ENCODE results near the gene ERCC6L. TPM values are rescaled to one million over a fixed set of nuclear protein-coding genes. Genes with fewer than 3 reads are reported as not detected.

The ERCC6L gene, protein sequence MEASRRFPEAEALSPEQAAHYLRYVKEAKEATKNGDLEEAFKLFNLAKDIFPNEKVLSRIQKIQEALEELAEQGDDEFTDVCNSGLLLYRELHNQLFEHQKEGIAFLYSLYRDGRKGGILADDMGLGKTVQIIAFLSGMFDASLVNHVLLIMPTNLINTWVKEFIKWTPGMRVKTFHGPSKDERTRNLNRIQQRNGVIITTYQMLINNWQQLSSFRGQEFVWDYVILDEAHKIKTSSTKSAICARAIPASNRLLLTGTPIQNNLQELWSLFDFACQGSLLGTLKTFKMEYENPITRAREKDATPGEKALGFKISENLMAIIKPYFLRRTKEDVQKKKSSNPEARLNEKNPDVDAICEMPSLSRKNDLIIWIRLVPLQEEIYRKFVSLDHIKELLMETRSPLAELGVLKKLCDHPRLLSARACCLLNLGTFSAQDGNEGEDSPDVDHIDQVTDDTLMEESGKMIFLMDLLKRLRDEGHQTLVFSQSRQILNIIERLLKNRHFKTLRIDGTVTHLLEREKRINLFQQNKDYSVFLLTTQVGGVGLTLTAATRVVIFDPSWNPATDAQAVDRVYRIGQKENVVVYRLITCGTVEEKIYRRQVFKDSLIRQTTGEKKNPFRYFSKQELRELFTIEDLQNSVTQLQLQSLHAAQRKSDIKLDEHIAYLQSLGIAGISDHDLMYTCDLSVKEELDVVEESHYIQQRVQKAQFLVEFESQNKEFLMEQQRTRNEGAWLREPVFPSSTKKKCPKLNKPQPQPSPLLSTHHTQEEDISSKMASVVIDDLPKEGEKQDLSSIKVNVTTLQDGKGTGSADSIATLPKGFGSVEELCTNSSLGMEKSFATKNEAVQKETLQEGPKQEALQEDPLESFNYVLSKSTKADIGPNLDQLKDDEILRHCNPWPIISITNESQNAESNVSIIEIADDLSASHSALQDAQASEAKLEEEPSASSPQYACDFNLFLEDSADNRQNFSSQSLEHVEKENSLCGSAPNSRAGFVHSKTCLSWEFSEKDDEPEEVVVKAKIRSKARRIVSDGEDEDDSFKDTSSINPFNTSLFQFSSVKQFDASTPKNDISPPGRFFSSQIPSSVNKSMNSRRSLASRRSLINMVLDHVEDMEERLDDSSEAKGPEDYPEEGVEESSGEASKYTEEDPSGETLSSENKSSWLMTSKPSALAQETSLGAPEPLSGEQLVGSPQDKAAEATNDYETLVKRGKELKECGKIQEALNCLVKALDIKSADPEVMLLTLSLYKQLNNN
- 10.3 to 15.0 TPM (median 11.2 TPM) in 5 replicates for total RNA-seq (2022; extraction: Qiagen RNA extraction)

GRCh38 chrX:72238721-72239475 lies at the start of gene ERCC6L:
TSS of gene ERCC6L (minus strand) at chrX:72239027. CDS start at chrX:72238911, 116 bp downstream.

GRCh38 chrX:72181178-72182125 lies 57.4 kb downstream of the ERCC6L start, which contains the start of gene PIN4:
TSS of gene PIN4 (plus strand) at chrX:72181757. CDS start at chrX:72181786, 29 bp downstream.

Other genes starting within 250 kb of the ERCC6L start
- 2.1 to 2.9 TPM (median 2.3 TPM) in 5 replicates for gene RTL5, start 107.1 kb downstream of the ERCC6L start, total RNA-seq (2022; extraction: Qiagen RNA extraction)
- 31.7 to 54.3 TPM (median 37.5 TPM) in 5 replicates for gene PIN4, start 57.3 kb downstream of the ERCC6L start, total RNA-seq (2022; extraction: Qiagen RNA extraction)
- 1,536 to 2,003 TPM (median 1,544 TPM) in 5 replicates for gene RPS4X, start 38.2 kb upstream of the ERCC6L start, total RNA-seq (2022; extraction: Qiagen RNA extraction)
- 1.2 to 2.8 TPM (median 1.8 TPM) in 5 replicates for gene CITED1, start 66.9 kb upstream of the ERCC6L start, total RNA-seq (2022; extraction: Qiagen RNA extraction)